ENCODE results near the gene L2HGDH. TPM values are rescaled to one million over a fixed set of nuclear protein-coding genes. Genes with fewer than 3 reads are reported as not detected.

Gene L2HGDH
- polyA plus RNA-seq, 2 of the 4 experiments (the other 2 are of a cell fraction): 14.5 to 18.1 TPM

GRCh38 chr14:50344116-50344775, 32.2 kb upstream of the L2HGDH start:
- no peak for DNase-seq (ENCODE audit: low read depth in 1 of 2, low spot score in 1 of 2)
- WGBS (ENCODE audit: missing lambda C conversion rate): 96% methylated on average over 7 of the region's 7 CpGs
- TF ChIP-seq RNF2 (IDR thresholded peaks at IDR 0.05; ENCODE audit: borderline replicate concordance, low read depth) (no peak), ELK1 (IDR thresholded peaks at IDR 0.05; ENCODE audit: low read depth, low read length) (no peak), JUNB (IDR thresholded peaks at IDR 0.05) (no peak), CTCF (IDR thresholded peaks at IDR 0.05) (no peak), SREBF2 (IDR thresholded peaks at IDR 0.05) (no peak), BCL3 (IDR thresholded peaks at IDR 0.05) (no peak), ZNF302 (CRISPR knock-in tag; IDR thresholded peaks at IDR 0.05) (no peak), HMGXB4 (CRISPR knock-in tag; IDR thresholded peaks at IDR 0.05; ENCODE audit: borderline replicate concordance) (no peak), BHLHE40 (IDR thresholded peaks at IDR 0.05; ENCODE audit: low read depth, low read length) (no peak), RFX5 (IDR thresholded peaks at IDR 0.05) (no peak), RAD21 (conservative IDR thresholded peaks at IDR 0.05 in 1 of 2, IDR thresholded peaks at IDR 0.05 in 1 of 2) (no peak), GATA3 (IDR thresholded peaks at IDR 0.05; ENCODE audit: borderline replicate concordance) (no peak), HOXB5 (CRISPR knock-in tag; IDR thresholded peaks at IDR 0.05) (no peak), SMC3 (IDR thresholded peaks at IDR 0.05) (no peak), MYC (IDR thresholded peaks at IDR 0.05; ENCODE audit: borderline replicate concordance, low read length) (no peak), ZFP36 (IDR thresholded peaks at IDR 0.05; ENCODE audit: borderline replicate concordance, partially characterized antibody) (no peak)
- ChIA-PET POLR2A (no interaction called here), CTCF (interaction anchor here (1.0 to 1.6 kb wide), 4 partner anchors 23 to 430 kb away, joined by 4 to 7 read pairs (median 4); no protein-coding TSS in a partner anchor)
- peaks cover 19% of the 10 kb centered on the region for H3K4me1 ChIP-seq
- no peak overlapping the region for H3K4me3 ChIP-seq
- H3K27ac ChIP-seq: no peak overlapping the region
- no peak overlapping the region for H3K4me2 ChIP-seq
- H3K9me3 ChIP-seq: no peaks in the 10 kb centered on the region
- no peak for FAIRE-seq
- ATAC-seq: no peak

- Histone ChIP-seq H3K9me3 (no peaks in the 10 kb centered on the region), H3K27ac (no peak overlapping the region), H3K4me3 (no peak overlapping the region), H3K4me2 (no peak overlapping the region), H3K4me1 (peaks cover 19% of the 10 kb centered on the region)
- ChIA-PET CTCF (interaction anchor here (1.0 to 1.5 kb wide), 2 partner anchors 285 to 431 kb away, joined by 4 read pairs; no protein-coding TSS in a partner anchor), POLR2A (no interaction called here)
- ATAC-seq: no peak
- 89% methylated on average over 1 of the region's 1 CpG for WGBS (ENCODE audit: missing lambda C conversion rate)
- DNase-seq (ENCODE audit: low read depth in 1 of 2, low spot score in 1 of 2): no peak
- FAIRE-seq: no peak
- no peak for TF ChIP-seq HMGXB4 (CRISPR knock-in tag; IDR thresholded peaks at IDR 0.05; ENCODE audit: borderline replicate concordance)
- TF ChIP-seq ZC3H11A (IDR thresholded peaks at IDR 0.05): no peak
- TF ChIP-seq ZSCAN20 (CRISPR knock-in tag; IDR thresholded peaks at IDR 0.05): no peak
- no peak for TF ChIP-seq PBX3 (IDR thresholded peaks at IDR 0.05)
- no peak for TF ChIP-seq MYC (IDR thresholded peaks at IDR 0.05; ENCODE audit: borderline replicate concordance, low read length)
- no peak for TF ChIP-seq POLR2A (IDR thresholded peaks at IDR 0.05; ENCODE audit: low read length)
- no peak for TF ChIP-seq NPAS2 (CRISPR knock-in tag; IDR thresholded peaks at IDR 0.05; ENCODE audit: borderline replicate concordance)
- no peak for TF ChIP-seq EHMT2 (IDR thresholded peaks at IDR 0.05; ENCODE audit: low read depth)
- TF ChIP-seq HOXB13 (CRISPR knock-in tag; IDR thresholded peaks at IDR 0.05; ENCODE audit: low read depth): no peak
These were observed 31.4 kb upstream of the L2HGDH start for GRCh38 chr14:50343434-50343833.
